H9 (cell line): ENCODE results near the gene SLC25A34. TPM values are rescaled to one million over a fixed set of nuclear protein-coding genes. Genes with fewer than 3 reads are reported as not detected.

ENCODE experiments used
- DNase-seq: peaks from one replicate; pipeline ENCODE4 v3.0.0-alpha.2; 2017
- H2AFZ ChIP-seq: one replicate; pipeline ENCODE4 v1.6.1; 2013; ENCODE audit warnings: mild to moderate bottlenecking, low read length, control low read depth, moderate library complexity
- H2AK5ac ChIP-seq: 2 replicates; pipeline ENCODE4 v1.6.1; 2013; ENCODE audit warnings: low read length, control low read depth, mixed read lengths; ENCODE audit not compliant: insufficient read length
- H2BK120ac ChIP-seq: one replicate; pipeline ENCODE4 v1.6.1; 2013; ENCODE audit warnings: low read depth, mild to moderate bottlenecking, low read length, control low read depth, inconsistent platforms; ENCODE audit not compliant: poor library complexity, severe bottlenecking
- H2BK12ac ChIP-seq: 2 replicates; pipeline ENCODE4 v1.6.1; 2013; ENCODE audit warnings: low read length, control low read depth, mixed read lengths, low read depth; ENCODE audit not compliant: insufficient read length
- H2BK15ac ChIP-seq: 2 replicates; pipeline ENCODE4 v1.6.1; 2013; ENCODE audit warnings: low read depth, low read length, control low read depth
- H2BK20ac ChIP-seq: one replicate; pipeline ENCODE4 v1.6.1; 2013; ENCODE audit warnings: low read depth, mild to moderate bottlenecking, low read length, control low read depth, inconsistent platforms; ENCODE audit not compliant: poor library complexity, severe bottlenecking
- H2BK5ac ChIP-seq: 2 replicates; pipeline ENCODE4 v1.6.1; 2013; ENCODE audit warnings: low read length, control low read depth, mixed read lengths; ENCODE audit not compliant: insufficient read length
- H3K14ac ChIP-seq: 2 replicates; pipeline ENCODE4 v1.6.1; 2013; ENCODE audit warnings: low read length, control low read depth; ENCODE audit not compliant: insufficient read depth
- H3K18ac ChIP-seq: 2 replicates; pipeline ENCODE4 v1.6.1; 2013; ENCODE audit warnings: low read depth, mild to moderate bottlenecking, mixed read lengths, low read length, control low read depth; ENCODE audit not compliant: insufficient read length
- H3K23ac ChIP-seq: 2 replicates; pipeline ENCODE4 v1.6.1; 2013; ENCODE audit warnings: low read length, control low read depth, mixed read lengths, low read depth; ENCODE audit not compliant: insufficient read length
- H3K23me2 ChIP-seq: 2 replicates; pipeline ENCODE4 v1.6.1; 2013; ENCODE audit warnings: low read depth, mild to moderate bottlenecking, mixed read lengths, low read length, control low read depth; ENCODE audit not compliant: insufficient read length, poor library complexity, severe bottlenecking
- H3K27ac ChIP-seq: 2 replicates; pipeline ENCODE4 v1.5.1; 2013; ENCODE audit warnings: low read length, control low read depth, mixed read lengths, low read depth; ENCODE audit not compliant: insufficient read length
- H3K27me3 ChIP-seq: 2 replicates; pipeline ENCODE4 v1.6.1; 2013; ENCODE audit warnings: low read length, control low read depth, inconsistent platforms; ENCODE audit not compliant: insufficient read depth
- H3K4ac ChIP-seq: 2 replicates; pipeline ENCODE4 v1.6.1; 2013; ENCODE audit warnings: low read depth, mild to moderate bottlenecking, control low read depth, inconsistent platforms, low read length, moderate library complexity
- H3K4me1 ChIP-seq: 2 replicates; pipeline ENCODE4 v1.6.1; 2013; ENCODE audit warnings: low read length, control low read depth, inconsistent platforms; ENCODE audit not compliant: insufficient read depth
- H3K4me2 ChIP-seq: 2 replicates; pipeline ENCODE4 v1.6.1; 2013; ENCODE audit warnings: low read length, control low read depth, mixed read lengths; ENCODE audit not compliant: insufficient read length, insufficient read depth
- H3K56ac ChIP-seq: 2 replicates; pipeline ENCODE4 v1.6.1; 2013; ENCODE audit warnings: low read depth, mild to moderate bottlenecking, mixed read lengths, low read length, control low read depth; ENCODE audit not compliant: insufficient read length
- H3K79me1 ChIP-seq: 2 replicates; pipeline ENCODE4 v1.6.1; 2013; ENCODE audit warnings: low read depth, mild to moderate bottlenecking, moderate library complexity, low read length, control low read depth, inconsistent platforms; ENCODE audit not compliant: insufficient read depth, poor library complexity, severe bottlenecking
- H3K79me2 ChIP-seq: 2 replicates; pipeline ENCODE4 v1.6.1; 2013; ENCODE audit warnings: low read length, control low read depth, inconsistent platforms; ENCODE audit not compliant: insufficient read depth
- H3K9ac ChIP-seq: 2 replicates; pipeline ENCODE4 v1.6.1; 2013; ENCODE audit warnings: low read length, control low read depth, mixed read lengths; ENCODE audit not compliant: insufficient read length; ENCODE audit errors: extremely low read depth
- H3K9me3 ChIP-seq: one replicate; pipeline ENCODE4 v1.6.1; 2013; ENCODE audit warnings: low read depth, low read length, inconsistent platforms; ENCODE audit not compliant: control insufficient read depth
- H3T11ph ChIP-seq: one replicate; pipeline ENCODE4 v1.6.1; 2013; ENCODE audit warnings: mild to moderate bottlenecking, low read length, control low read depth, inconsistent platforms
- H4K20me1 ChIP-seq: one replicate; pipeline ENCODE4 v1.6.1; 2013; ENCODE audit not compliant: control insufficient read depth, insufficient read length, insufficient read depth
- H4K5ac ChIP-seq: 2 replicates; pipeline ENCODE4 v1.6.1; 2013; ENCODE audit warnings: low read depth, mild to moderate bottlenecking, mixed read lengths, low read length, control low read depth; ENCODE audit not compliant: insufficient read length
- H4K8ac ChIP-seq: replicated peaks from 2 replicates; pipeline ENCODE4 v1.6.1; 2013; ENCODE audit warnings: low read length, control low read depth, mixed read lengths, low read depth; ENCODE audit not compliant: insufficient read length
- H4K91ac ChIP-seq: 2 replicates; pipeline ENCODE4 v1.6.1; 2013; ENCODE audit warnings: low read depth, mild to moderate bottlenecking, moderate library complexity, mixed read lengths, low read length, control low read depth; ENCODE audit not compliant: insufficient read length
- H3K27ac Mint-ChIP-seq, 3 experiments: 2 replicates in 2 of 3; 3 replicates in 1 of 3; pipeline ENCODE4 v1.8.0; 2020 to 2021; ENCODE audit warnings: mixed read lengths in 3 of 3, mild to moderate bottlenecking in 1 of 3, moderate library complexity in 1 of 3
- H3K27me3 Mint-ChIP-seq: 2 replicates; pipeline ENCODE4 v1.8.0; 2021; ENCODE audit warnings: low read depth, mild to moderate bottlenecking, moderate library complexity, mixed read lengths
- H3K36me3 Mint-ChIP-seq, 3 experiments: 2 replicates in 2 of 3; 3 replicates in 1 of 3; pipeline ENCODE4 v1.8.0; 2020 to 2021; ENCODE audit warnings: low read depth in 3 of 3, mixed read lengths in 3 of 3; ENCODE audit not compliant: insufficient read depth in 1 of 3
- H3K4me1 Mint-ChIP-seq, 2 experiments: 2 replicates each; pipeline ENCODE4 v1.8.0; 2020; ENCODE audit warnings: mixed read lengths in 2 of 2
- H3K4me3 Mint-ChIP-seq, 2 experiments: 2 replicates in 1 of 2; 3 replicates in 1 of 2; pipeline ENCODE4 v1.8.0; 2020 to 2021; ENCODE audit warnings: mild to moderate bottlenecking in 2 of 2, mixed read lengths in 2 of 2, moderate library complexity in 1 of 2
- H3K9me3 Mint-ChIP-seq, 2 experiments: 2 replicates in 1 of 2; 3 replicates in 1 of 2; pipeline ENCODE4 v1.8.0; 2020; ENCODE audit warnings: mild to moderate bottlenecking in 2 of 2, mixed read lengths in 2 of 2, moderate library complexity in 1 of 2
- CTCF ChIP-seq: fragments of 200-600 bp; sonication (generic); conservative IDR thresholded peaks from 3 replicates; pipeline ENCODE4 v1.8.0; 2021; ENCODE audit warnings: antibody characterized with exemption, mild to moderate bottlenecking
- WGBS: extraction: QIAGEN DNeasy Blood & Tissue Kit; methylation state at CpG from one replicate; pipeline ENCODE4 v1.1.7; 2013; ENCODE audit warnings: missing lambda C conversion rate, low lambda C conversion rate, mixed read lengths; ENCODE audit not compliant: insufficient read length; ENCODE audit errors: extremely low coverage; 5-methylcytosine and 5-hydroxymethylcytosine counted together
- total RNA-seq: library from RNA; stranded (reverse); gene quantifications from 2 replicates; pipeline ENCODE4 v1.2.1, GENCODE V29; 2021

SLC25A34 gene
- total RNA-seq, 1 experiment from 2014 or later = 1.5 TPM

- H3K4me1 ChIP-seq = peaks cover 18% of the 10 kb centered on the region; the same call in 1 of the 2 replicates
Measured at GRCh38 chr1:15758953-15759661, 23.0 kb downstream of the SLC25A34 start.

More at GRCh38 chr1:15758953-15759661, 23.0 kb downstream of the SLC25A34 start:
- no peak overlapping the region for H2AFZ ChIP-seq
- Mint-ChIP-seq H3K4me3 (peak overlapping the region; percentile 84 to 89), H3K9me3 (no peaks in the 10 kb centered on the region), H3K27ac (peak overlapping the region in 2 of 3 experiments; percentile 51 to 85; a peak in 4 of 7 replicates), H3K27me3 (peaks cover 18% of the 10 kb centered on the region), H3K4me1 (peaks cover 42 to 53% of the 10 kb centered on the region in 2 experiments), H3K36me3 (peaks cover 10 to 14% (median 14%) of the 10 kb centered on the region in 3 experiments; a peak in 6 of 7 replicates)
- peak overlapping the region; percentile 89 for H3K4me2 ChIP-seq
- no peak overlapping the region for H2BK12ac ChIP-seq
- no peak overlapping the region for H3K27ac ChIP-seq
- H3K23me2 ChIP-seq = peaks cover 14% of the 10 kb centered on the region
- no peak overlapping the region for H4K8ac ChIP-seq
- peak overlapping the region; percentile 71 for H3K4ac ChIP-seq
- DNase-seq = no peak
- no peak overlapping the region for H2BK5ac ChIP-seq
- peak overlapping the region; percentile 90 for H3K18ac ChIP-seq
- no peak overlapping the region for H2BK15ac ChIP-seq
- H3K27me3 ChIP-seq = no peaks in the 10 kb centered on the region
- no peak overlapping the region for H3K23ac ChIP-seq
- H3K79me1 ChIP-seq = no peaks in the 10 kb centered on the region
- no peak overlapping the region for H4K5ac ChIP-seq
- no peak overlapping the region for H3K56ac ChIP-seq
- H3K9ac ChIP-seq = peak overlapping the region; percentile 76
- H4K91ac ChIP-seq = no peak overlapping the region
- peaks cover 21% of the 10 kb centered on the region; the same call in 1 of the 2 replicates for H3K79me2 ChIP-seq
- H4K20me1 ChIP-seq = no peaks in the 10 kb centered on the region
- no peak for TF ChIP-seq CTCF
- WGBS = no CpG with 5 or more reads among the region's 58 CpGs
- H2AK5ac ChIP-seq = no peak overlapping the region
- no peak overlapping the region for H2BK120ac ChIP-seq
- H3K9me3 ChIP-seq = no peaks in the 10 kb centered on the region
- peak overlapping the region; percentile 93 for H3K14ac ChIP-seq
- H2BK20ac ChIP-seq = no peak overlapping the region
- H3T11ph ChIP-seq = no peak overlapping the region
